Hepatocyte (in vitro differentiated cells): ENCODE results near the gene DEK.
"Not testable (repeated sequence)": the region's sequence is repeated elsewhere in the genome, so short reads cannot be mapped to it uniquely, and the experiment has no call there.

Experiments used
- EZH2 ChIP-seq: fragments of 200-600 bp; sonication (generic); IDR thresholded peaks from 2 replicates; pipeline ENCODE4 v1.6.1; 2016; ENCODE audit warnings: antibody characterized with exemption, mild to moderate bottlenecking, borderline replicate concordance
- EZH2phosphoT487 ChIP-seq: fragments of 200-600 bp; sonication (generic); IDR thresholded peaks from one replicate; pipeline ENCODE4 v1.6.1; 2018; ENCODE audit warnings: antibody characterized with exemption, mild to moderate bottlenecking, low read depth, moderate library complexity; ENCODE audit not compliant: unreplicated experiment, severe bottlenecking
- TF ChIP-seq, protein P1 (sequence below): fragments of 200-600 bp; sonication (generic); IDR thresholded peaks from 2 replicates; pipeline ENCODE4 v1.5.1; 2016; ENCODE audit warnings: antibody characterized with exemption, mild to moderate bottlenecking; ENCODE audit not compliant: poor library complexity

- TF ChIP-seq, protein P1, sequence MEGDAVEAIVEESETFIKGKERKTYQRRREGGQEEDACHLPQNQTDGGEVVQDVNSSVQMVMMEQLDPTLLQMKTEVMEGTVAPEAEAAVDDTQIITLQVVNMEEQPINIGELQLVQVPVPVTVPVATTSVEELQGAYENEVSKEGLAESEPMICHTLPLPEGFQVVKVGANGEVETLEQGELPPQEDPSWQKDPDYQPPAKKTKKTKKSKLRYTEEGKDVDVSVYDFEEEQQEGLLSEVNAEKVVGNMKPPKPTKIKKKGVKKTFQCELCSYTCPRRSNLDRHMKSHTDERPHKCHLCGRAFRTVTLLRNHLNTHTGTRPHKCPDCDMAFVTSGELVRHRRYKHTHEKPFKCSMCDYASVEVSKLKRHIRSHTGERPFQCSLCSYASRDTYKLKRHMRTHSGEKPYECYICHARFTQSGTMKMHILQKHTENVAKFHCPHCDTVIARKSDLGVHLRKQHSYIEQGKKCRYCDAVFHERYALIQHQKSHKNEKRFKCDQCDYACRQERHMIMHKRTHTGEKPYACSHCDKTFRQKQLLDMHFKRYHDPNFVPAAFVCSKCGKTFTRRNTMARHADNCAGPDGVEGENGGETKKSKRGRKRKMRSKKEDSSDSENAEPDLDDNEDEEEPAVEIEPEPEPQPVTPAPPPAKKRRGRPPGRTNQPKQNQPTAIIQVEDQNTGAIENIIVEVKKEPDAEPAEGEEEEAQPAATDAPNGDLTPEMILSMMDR, result not testable (repeated sequence)
- not testable (repeated sequence) for TF ChIP-seq EZH2, EZH2phosphoT487
Observed at GRCh38 chr6:18310010-18310409, 45.7 kb upstream of the DEK start.
